Mucosa of rectum (tissue), 2 donors: ENCODE data around the gene POC1A.
"Not testable (repeated sequence)": the region's sequence is repeated elsewhere in the genome, so short reads cannot be mapped to it uniquely, and the experiment has no call there.

Source experiments
- H3K27ac ChIP-seq, 2 donors: one replicate each; pipeline ENCODE4 v1.7.0; 2013; ENCODE audit warnings: inconsistent platforms in 2 of 2, low read depth in 2 of 2, low read length in 2 of 2
- H3K27me3 ChIP-seq, 2 donors: one replicate each; pipeline ENCODE4 v1.7.0; 2013; ENCODE audit warnings: low read length in 2 of 2; ENCODE audit not compliant: control insufficient read depth in 2 of 2, insufficient read depth in 2 of 2
- H3K36me3 ChIP-seq, 2 donors: one replicate each; pipeline ENCODE4 v1.7.0; 2013; ENCODE audit warnings: low read length in 2 of 2; ENCODE audit not compliant: control insufficient read depth in 2 of 2, insufficient read depth in 2 of 2
- H3K4me1 ChIP-seq, 2 donors: one replicate each; pipeline ENCODE4 v1.7.0; 2013; ENCODE audit warnings: low read length in 2 of 2, mild to moderate bottlenecking in 1 of 2; ENCODE audit not compliant: control insufficient read depth in 2 of 2, insufficient read depth in 2 of 2
- H3K4me3 ChIP-seq, 2 donors: one replicate each; pipeline ENCODE4 v1.7.0; 2013; ENCODE audit warnings: low read length in 2 of 2
- H3K9ac ChIP-seq, 2 donors: one replicate each; pipeline ENCODE4 v1.7.0; 2013; ENCODE audit warnings: low read length in 2 of 2, low read depth in 1 of 2, mild to moderate bottlenecking in 1 of 2
- H3K9me3 ChIP-seq, 2 donors: one replicate each; pipeline ENCODE4 v1.7.0; 2013; ENCODE audit warnings: low read length in 2 of 2; ENCODE audit not compliant: control insufficient read depth in 2 of 2
- donor health status: healthy.
- donor health status: Normal muscosa, but diverticular disease.

Gene POC1A

DNA sequence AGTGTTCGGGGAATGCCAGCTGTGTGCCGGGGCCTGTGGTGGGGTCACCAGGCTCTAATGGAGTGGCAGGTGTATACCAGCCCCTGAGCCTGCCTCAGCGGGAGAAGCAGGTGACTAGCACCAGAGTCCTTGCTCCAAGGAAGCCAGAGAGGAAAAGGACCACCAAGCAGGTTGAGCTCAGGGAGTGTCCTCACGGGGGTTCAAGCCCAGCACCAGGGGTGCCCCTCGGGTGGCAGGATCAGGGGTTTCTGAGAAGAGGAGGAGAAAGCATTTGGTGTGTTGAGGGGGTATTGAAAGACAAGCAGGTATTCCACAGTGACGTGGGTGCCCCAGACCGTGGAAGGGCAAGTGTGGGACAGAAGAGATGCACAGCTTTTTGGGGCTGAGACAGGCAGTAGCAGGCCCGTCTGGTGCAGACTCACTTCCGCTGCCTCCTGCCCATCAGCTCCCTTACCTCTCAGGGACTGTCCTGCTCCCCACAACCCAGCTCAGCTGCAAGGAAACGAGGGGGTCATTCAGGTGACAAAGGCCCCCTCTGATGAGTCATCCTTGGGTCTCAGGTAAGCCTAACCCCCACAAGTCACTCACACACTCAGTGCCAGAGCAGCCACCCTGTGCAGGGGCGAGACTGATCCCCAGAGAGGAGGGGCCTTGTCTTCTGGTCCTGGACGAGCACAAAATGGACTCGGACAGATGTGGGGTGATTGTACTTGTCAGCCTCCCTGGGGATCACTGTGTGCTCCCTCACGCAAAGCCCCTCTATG lies 21.4 kb upstream of the POC1A start:
- Histone ChIP-seq H3K4me3 (no peak overlapping the region), H3K27ac (no peak overlapping the region), H3K9ac (no peak overlapping the region), H3K27me3 (no peaks in the 10 kb centered on the region), H3K4me1 (no peaks in the 10 kb centered on the region), H3K9me3 (no peaks in the 10 kb centered on the region), H3K36me3 (no peaks in the 10 kb centered on the region)

DNA sequence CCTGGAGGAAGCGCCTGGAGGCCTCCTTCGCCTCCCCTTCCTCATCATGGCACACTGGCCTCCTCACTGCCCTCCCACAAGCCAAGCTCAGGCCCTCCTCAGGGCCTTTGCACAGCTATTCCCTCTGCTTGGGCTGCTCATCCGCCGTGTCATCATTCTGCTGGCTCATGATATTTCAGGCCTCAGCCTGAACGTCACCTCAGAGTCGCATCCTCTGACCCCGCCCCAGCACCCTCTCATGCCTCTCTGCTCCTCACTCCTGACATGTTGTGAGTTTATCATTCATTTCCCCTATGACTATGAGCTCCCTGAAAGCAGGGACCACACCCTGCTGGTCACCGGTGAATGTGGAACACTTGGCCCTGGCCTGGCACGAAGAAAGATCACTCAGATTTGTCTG lies 20.7 kb upstream of the POC1A start:
- Histone ChIP-seq H3K9me3 (no peaks in the 10 kb centered on the region), H3K4me3 (no peak overlapping the region), H3K27me3 (no peaks in the 10 kb centered on the region), H3K4me1 (no peaks in the 10 kb centered on the region), H3K27ac (no peak overlapping the region), H3K9ac (no peak overlapping the region), H3K36me3 (no peaks in the 10 kb centered on the region)

DNA sequence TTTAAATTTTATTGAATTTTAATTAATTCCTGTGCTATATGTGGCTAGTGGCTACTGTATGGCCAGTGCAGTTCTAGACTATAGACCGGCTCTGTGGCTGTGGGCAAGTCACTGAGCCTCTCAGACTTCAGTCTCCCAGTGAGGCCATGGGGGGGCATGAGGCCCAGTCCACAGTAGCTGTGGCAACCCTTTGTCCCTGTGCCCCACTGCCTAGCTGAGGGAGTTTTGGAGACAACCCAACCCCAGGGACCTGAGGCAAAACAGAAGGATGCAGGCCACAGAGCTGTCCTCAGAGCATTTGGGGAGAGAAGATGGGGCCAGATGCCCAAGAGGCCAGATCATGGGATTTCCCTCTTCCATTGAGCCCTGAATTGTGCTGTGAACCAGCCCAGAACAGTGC lies 18.9 kb upstream of the POC1A start:
- H3K4me1 ChIP-seq: no peaks in the 10 kb centered on the region
- H3K9me3 ChIP-seq: no peaks in the 10 kb centered on the region
- H3K27me3 ChIP-seq: no peaks in the 10 kb centered on the region
- H3K36me3 ChIP-seq: no peaks in the 10 kb centered on the region
- no peak overlapping the region for H3K9ac ChIP-seq
- no peak overlapping the region for H3K4me3 ChIP-seq
- no peak overlapping the region for H3K27ac ChIP-seq

DNA sequence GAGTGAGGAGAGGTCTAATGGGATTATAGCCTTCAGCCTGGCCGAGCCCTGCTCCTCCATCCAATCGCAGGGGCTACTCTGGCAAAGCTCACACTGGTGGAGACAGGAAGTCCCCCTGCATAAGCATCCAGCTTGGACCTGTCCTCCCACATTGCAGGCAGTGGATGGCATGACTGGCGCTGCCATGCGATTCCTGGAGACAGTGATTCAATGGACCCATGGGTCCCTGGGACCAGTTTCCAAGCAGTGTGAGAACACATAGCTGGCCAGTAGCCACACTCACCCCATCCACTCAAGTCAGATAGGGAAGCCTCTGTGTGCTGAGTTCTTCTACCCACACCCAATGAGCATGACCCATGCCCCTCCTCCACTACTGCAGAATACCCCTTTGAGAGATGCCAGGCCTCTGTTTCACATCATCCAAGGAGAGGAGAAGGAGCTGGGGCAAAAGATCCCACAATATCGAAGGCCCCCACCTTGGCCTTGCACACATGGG lies 18.1 kb upstream of the POC1A start:
- no peak overlapping the region for H3K9ac ChIP-seq

DNA sequence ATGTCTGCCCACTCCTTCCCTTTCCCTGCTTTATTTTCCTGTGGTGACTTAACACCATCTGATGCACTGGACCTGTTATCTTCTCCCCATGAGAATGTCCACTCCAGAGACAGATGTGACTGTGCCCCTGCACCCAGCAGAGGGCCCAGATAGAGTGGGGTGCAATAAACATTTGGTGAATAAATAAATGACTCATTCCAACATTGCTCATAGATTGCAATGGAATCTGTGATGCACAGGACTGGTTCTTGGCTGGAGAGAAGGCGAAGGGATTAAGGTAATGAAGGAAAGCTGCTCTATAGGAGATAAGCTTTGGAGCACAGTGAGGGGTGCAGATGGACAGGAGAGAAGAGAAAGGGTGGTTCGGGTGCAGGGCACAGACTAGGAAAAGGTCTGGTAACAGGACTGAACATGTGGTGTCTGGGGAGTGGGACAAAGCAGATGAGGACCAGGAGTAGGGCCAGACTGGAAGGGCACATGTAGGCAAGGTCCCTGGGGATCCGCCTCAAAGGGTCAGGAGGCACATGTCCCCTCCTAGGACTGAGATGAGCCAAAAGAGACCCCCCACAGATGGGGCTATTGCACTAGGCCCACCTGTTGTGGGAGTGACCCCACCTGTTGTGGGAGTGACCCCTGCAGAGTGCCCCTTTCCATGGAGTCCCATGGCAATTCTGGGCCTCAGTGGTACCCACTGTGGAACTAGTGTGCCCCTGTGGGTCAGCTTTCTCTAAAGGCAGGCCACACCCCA lies 17.5 kb upstream of the POC1A start:
- Histone ChIP-seq H3K27ac (no peak overlapping the region), H3K9ac (no peak overlapping the region), H3K9me3 (no peaks in the 10 kb centered on the region), H3K27me3 (no peaks in the 10 kb centered on the region), H3K4me1 (no peaks in the 10 kb centered on the region), H3K36me3 (no peaks in the 10 kb centered on the region), H3K4me3 (no peak overlapping the region)

More for the DNA sequence above, 18.1 kb upstream of the POC1A start:
- Histone ChIP-seq H3K9me3 (no peaks in the 10 kb centered on the region), H3K36me3 (no peaks in the 10 kb centered on the region), H3K4me1 (no peaks in the 10 kb centered on the region), H3K27ac (no peak overlapping the region), H3K4me3 (no peak overlapping the region), H3K27me3 (no peaks in the 10 kb centered on the region)

DNA sequence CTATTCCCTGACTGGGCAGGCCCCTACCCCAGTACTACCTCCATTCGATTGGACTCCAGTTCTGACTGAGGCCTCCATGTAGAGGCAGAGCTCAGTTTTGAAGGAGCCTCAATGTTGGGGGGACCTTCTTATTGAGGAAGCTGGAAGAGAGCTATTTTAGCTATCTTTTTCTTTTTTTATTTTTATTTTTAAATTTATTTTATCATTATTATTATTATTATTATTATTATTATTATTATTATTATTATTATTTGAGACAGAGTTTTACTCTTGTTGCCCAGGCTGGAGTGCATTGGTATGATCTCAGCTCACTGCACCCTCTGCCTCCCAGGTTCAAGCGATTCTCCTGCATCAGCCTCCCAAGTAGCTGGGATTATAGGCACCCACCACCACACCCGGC lies 16.0 kb upstream of the POC1A start:
- H3K9ac ChIP-seq, H3K4me3 ChIP-seq, H3K9me3 ChIP-seq, H3K4me1 ChIP-seq, H3K27ac ChIP-seq, H3K36me3 ChIP-seq, H3K27me3 ChIP-seq: not testable (repeated sequence)

DNA sequence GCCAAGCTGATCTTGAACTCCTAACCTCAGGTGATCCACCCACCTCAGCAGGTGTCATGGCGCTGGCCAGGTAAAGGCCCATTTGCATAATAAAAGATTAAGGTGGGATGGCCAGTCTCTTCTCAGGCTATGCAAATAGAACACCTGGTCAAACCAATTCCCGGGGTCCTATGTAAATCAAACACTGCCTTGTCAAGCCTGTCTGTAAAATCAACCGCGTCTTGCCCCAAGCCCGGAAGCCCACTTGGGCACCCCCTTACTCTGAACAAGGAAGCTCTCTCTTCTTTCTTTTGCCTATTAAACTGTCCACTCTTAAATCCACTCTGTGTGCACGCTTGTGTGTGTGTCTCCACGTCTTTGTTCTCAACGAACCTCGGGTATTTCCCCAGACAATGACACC lies 13.0 kb upstream of the POC1A start:
- H3K27me3 ChIP-seq: no peaks in the 10 kb centered on the region
- H3K36me3 ChIP-seq: no peaks in the 10 kb centered on the region
- H3K9ac ChIP-seq: no peak overlapping the region
- no peak overlapping the region for H3K4me3 ChIP-seq
- H3K27ac ChIP-seq: no peak overlapping the region
- no peaks in the 10 kb centered on the region for H3K4me1 ChIP-seq
- H3K9me3 ChIP-seq: no peaks in the 10 kb centered on the region

DNA sequence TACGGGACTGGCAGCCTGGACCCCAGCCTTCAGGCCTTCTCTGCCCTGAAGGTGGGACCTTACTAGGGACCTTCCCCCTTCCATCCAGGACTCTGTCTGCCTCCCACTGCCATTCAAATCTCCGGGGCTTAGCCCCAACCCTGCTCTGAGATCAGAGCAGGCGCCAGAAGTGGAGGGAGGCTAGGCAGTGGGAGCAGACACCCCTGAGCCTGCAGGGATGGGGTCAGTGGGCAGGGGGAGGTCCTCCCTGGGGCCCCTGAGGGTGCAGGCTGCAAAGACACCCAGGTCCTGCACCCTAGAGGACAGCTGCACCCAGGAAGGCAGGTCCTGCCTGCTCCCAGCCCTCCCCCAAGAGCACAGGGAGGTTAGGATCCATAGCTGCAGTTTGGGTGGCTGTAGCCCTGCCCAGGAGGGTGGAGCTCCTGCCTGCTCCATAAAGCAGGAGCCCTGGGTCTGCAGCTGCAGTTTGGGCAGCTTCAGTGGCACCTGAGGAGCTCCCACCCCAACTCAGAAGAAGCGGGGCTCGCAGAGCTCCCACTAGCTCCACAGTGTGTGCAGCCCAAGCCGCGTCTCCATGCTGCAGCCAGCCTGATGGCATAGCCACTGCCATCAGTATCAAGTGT lies 8.1 kb upstream of the POC1A start:
- no peak overlapping the region for H3K9ac ChIP-seq
- H3K4me1 ChIP-seq: no peaks in the 10 kb centered on the region
- no peak overlapping the region for H3K27ac ChIP-seq
- no peak overlapping the region for H3K4me3 ChIP-seq
- H3K9me3 ChIP-seq: no peaks in the 10 kb centered on the region
- no peaks in the 10 kb centered on the region for H3K36me3 ChIP-seq
- H3K27me3 ChIP-seq: no peaks in the 10 kb centered on the region

DNA sequence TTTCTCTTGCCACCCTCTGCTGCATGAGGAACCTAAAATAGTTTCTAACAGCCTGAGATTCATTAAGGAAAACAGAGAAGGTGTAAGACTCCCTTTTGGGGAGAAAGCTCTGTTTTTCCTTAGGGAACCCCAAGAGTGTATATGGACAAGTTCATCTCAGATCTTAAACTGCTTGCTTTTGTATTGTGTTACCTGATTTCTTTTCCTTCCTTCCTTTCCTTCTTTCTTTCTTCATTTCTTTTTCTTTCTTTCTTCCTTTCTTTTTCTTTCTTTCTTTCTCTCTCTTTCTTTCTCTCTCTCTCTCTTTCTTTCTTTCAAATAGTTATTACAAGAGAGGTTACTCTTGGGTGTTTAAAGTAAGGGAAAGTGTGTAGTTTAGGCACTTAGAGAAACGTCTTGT lies 5.3 kb upstream of the POC1A start:
- no peaks in the 10 kb centered on the region for H3K27me3 ChIP-seq
- H3K9me3 ChIP-seq: no peaks in the 10 kb centered on the region
- no peak overlapping the region for H3K9ac ChIP-seq
- H3K36me3 ChIP-seq: no peaks in the 10 kb centered on the region
- peaks cover 3 to 5% of the 10 kb centered on the region in 2 donors for H3K4me1 ChIP-seq
- no peak overlapping the region for H3K4me3 ChIP-seq
- H3K27ac ChIP-seq: no peak overlapping the region

DNA sequence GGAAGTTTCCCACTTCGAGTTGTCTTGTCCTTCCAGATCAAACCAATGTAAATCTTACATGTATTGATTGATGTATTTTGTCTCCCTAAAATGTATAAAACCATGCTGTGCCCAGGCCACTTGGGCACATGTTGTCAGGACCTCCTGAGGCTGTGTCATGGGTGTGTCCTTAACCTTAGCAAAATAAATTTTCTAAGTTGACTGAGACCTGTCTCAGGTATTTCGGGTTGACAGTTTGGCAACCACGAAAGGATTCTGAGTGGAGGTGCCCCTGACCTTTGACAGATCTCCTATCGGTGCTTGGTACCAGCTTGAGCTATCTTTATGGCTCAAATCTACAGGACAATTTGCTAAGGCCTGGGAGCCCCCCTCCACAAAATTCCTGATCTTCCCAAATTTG lies 1.7 kb upstream of the POC1A start:
- peaks cover 12 to 13% of the 10 kb centered on the region in 2 donors for H3K4me1 ChIP-seq
- no peak overlapping the region for H3K9ac ChIP-seq
- no peaks in the 10 kb centered on the region for H3K36me3 ChIP-seq
- H3K9me3 ChIP-seq: no peaks in the 10 kb centered on the region
- H3K27ac ChIP-seq: no peak overlapping the region
- no peak overlapping the region for H3K4me3 ChIP-seq
- no peaks in the 10 kb centered on the region for H3K27me3 ChIP-seq
